MM.1S (cell line): ENCODE measurements around the gene MFF.

Experiments used
- EZH2phosphoT487 ChIP-seq: fragments of 300-600 bp; sonication (generic); IDR thresholded peaks from 2 replicates; pipeline ENCODE4 v1.6.1; 2018; ENCODE audit warnings: antibody characterized with exemption, low read length
- TF ChIP-seq, protein P1 (sequence below): fragments of 300-600 bp; sonication (generic); IDR thresholded peaks from 2 replicates; pipeline ENCODE4 v1.5.1; 2016; ENCODE audit warnings: antibody characterized with exemption, low read length, mixed read lengths

DNA sequence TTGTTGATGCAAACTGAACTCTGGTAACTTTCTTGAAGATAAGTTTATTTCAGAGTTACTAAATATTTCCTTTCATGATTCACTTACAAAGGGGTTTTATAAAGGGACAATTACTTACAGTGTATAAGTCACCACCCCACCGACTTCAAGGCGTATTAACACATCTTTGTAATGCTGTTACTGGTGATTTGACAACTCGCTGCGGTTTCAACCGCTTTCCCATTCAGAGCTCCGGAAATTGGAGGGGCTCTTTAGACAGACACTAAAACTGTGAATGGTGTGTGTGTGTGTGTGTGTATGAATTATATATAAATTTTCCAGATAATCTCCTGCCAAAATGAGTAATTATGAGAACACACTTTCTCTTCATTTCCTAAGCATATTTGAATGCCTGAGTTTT is 49.1 kb downstream of the MFF start:
- TF ChIP-seq, protein P1, sequence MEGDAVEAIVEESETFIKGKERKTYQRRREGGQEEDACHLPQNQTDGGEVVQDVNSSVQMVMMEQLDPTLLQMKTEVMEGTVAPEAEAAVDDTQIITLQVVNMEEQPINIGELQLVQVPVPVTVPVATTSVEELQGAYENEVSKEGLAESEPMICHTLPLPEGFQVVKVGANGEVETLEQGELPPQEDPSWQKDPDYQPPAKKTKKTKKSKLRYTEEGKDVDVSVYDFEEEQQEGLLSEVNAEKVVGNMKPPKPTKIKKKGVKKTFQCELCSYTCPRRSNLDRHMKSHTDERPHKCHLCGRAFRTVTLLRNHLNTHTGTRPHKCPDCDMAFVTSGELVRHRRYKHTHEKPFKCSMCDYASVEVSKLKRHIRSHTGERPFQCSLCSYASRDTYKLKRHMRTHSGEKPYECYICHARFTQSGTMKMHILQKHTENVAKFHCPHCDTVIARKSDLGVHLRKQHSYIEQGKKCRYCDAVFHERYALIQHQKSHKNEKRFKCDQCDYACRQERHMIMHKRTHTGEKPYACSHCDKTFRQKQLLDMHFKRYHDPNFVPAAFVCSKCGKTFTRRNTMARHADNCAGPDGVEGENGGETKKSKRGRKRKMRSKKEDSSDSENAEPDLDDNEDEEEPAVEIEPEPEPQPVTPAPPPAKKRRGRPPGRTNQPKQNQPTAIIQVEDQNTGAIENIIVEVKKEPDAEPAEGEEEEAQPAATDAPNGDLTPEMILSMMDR: no peak
- no peak for TF ChIP-seq EZH2phosphoT487
